ENCODE measurements around the gene YWHAQ. TPM values are rescaled to one million over a fixed set of nuclear protein-coding genes. Genes with fewer than 3 reads are reported as not detected.

YWHAQ gene
- total and polyA plus RNA-seq, 2 of the 4 experiments (the other 2 are of a cell fraction), result 196 to 255 TPM

DNA sequence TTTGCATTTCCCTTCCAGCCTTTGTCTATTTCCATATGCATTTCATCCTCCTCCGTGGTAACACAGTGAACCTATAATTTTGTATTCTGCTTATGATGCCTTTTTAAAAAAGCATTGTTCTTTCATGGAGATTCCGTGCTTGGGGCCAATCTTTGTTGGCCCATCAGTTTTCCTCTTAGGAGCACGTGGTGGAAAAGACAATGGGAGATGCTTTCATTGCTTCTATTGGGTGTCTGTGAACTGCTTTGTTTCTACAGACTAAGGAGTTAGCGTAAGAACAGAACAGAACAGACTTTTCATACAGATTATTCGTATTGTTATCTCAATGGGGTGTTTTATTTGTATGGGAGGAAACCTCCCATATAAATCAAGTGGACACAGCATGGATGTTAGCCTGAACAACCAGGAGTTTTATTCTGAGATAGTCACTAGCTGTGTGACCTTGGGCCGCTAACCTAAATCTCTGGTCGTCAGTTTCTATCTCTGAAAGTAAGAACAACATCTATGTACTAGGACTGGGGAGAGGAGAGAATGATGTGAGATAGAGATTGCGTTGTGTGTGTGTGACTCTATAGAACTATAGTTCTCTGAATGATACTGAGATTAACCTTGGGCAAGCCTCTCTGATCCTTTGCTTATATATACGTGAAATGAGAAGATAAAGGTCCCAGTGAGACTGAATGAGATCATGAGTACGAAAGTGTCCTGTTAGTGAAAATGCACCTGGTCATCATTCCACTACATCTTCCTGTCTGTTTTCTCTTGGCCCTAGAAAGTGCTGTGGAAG lies 22.9 kb upstream of the YWHAQ start:
- POLR2A ChIA-PET (ENCODE audit: unreplicated experiment), result no interaction called here
- ATAC-seq (ENCODE audit: low read depth), result no peak

More for the DNA sequence above, 22.9 kb upstream of the YWHAQ start:
- H4K91ac ChIP-seq (ENCODE audit: insufficient read depth, low read depth, low read length), result peak overlapping the region; percentile 54; the same call in 1 of the 2 replicates
- H2AK9ac ChIP-seq (replicated peaks; ENCODE audit: low read depth, low read length, poor library complexity), result no peak overlapping the region
- CTCF ChIA-PET, result no interaction called here
- H3K23ac ChIP-seq (ENCODE audit: low read depth, low read length), result no peak overlapping the region
- H3K4ac ChIP-seq (ENCODE audit: low read depth, low read length), result peak overlapping the region; percentile 38
- in situ Hi-C loops (cut with MboI; ENCODE audit: low sequenced_read_pairs) (no loop called here), intact Hi-C loops (cut with micrococcal nuclease) (no loop called here), dilution Hi-C loops (cut with HindIII; ENCODE audit: low sequenced_read_pairs, unreplicated experiment) (no loop called here)
- H3K27ac ChIP-seq (ENCODE audit: insufficient read depth, low read length), result no peak overlapping the region
- no peaks in the 10 kb centered on the region for H3K9me3 ChIP-seq (ENCODE audit: control insufficient read depth, insufficient read depth, low read length)
- H3K4me2 ChIP-seq (ENCODE audit: low read depth, low read length), result no peak overlapping the region
- H4K20me1 ChIP-seq (ENCODE audit: insufficient read depth, low read length), result no peaks in the 10 kb centered on the region
- H3K9ac ChIP-seq (ENCODE audit: low read depth, low read length), result no peak overlapping the region
- H2BK5ac ChIP-seq (ENCODE audit: low read depth, low read length, poor library complexity, severe bottlenecking), result no peak overlapping the region
- TF ChIP-seq, protein P1, sequence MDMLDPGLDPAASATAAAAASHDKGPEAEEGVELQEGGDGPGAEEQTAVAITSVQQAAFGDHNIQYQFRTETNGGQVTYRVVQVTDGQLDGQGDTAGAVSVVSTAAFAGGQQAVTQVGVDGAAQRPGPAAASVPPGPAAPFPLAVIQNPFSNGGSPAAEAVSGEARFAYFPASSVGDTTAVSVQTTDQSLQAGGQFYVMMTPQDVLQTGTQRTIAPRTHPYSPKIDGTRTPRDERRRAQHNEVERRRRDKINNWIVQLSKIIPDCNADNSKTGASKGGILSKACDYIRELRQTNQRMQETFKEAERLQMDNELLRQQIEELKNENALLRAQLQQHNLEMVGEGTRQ (IDR thresholded peaks at IDR 0.05; ENCODE audit: low read depth, low read length), result no peak
- TF ChIP-seq, protein P2, sequence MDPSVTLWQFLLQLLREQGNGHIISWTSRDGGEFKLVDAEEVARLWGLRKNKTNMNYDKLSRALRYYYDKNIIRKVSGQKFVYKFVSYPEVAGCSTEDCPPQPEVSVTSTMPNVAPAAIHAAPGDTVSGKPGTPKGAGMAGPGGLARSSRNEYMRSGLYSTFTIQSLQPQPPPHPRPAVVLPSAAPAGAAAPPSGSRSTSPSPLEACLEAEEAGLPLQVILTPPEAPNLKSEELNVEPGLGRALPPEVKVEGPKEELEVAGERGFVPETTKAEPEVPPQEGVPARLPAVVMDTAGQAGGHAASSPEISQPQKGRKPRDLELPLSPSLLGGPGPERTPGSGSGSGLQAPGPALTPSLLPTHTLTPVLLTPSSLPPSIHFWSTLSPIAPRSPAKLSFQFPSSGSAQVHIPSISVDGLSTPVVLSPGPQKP (IDR thresholded peaks at IDR 0.05; ENCODE audit: borderline replicate concordance, low read depth, low read length), result no peak
- no peak for TF ChIP-seq BHLHE40 (IDR thresholded peaks at IDR 0.05; ENCODE audit: low read depth, low read length)
- TF ChIP-seq, protein P3, sequence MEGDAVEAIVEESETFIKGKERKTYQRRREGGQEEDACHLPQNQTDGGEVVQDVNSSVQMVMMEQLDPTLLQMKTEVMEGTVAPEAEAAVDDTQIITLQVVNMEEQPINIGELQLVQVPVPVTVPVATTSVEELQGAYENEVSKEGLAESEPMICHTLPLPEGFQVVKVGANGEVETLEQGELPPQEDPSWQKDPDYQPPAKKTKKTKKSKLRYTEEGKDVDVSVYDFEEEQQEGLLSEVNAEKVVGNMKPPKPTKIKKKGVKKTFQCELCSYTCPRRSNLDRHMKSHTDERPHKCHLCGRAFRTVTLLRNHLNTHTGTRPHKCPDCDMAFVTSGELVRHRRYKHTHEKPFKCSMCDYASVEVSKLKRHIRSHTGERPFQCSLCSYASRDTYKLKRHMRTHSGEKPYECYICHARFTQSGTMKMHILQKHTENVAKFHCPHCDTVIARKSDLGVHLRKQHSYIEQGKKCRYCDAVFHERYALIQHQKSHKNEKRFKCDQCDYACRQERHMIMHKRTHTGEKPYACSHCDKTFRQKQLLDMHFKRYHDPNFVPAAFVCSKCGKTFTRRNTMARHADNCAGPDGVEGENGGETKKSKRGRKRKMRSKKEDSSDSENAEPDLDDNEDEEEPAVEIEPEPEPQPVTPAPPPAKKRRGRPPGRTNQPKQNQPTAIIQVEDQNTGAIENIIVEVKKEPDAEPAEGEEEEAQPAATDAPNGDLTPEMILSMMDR (conservative IDR thresholded peaks at IDR 0.05; ENCODE audit: low read depth, low read length), result no peak
- H3K56ac ChIP-seq (ENCODE audit: extremely low read depth, insufficient read depth, low read length), result no peak overlapping the region
- peaks cover 17% of the 10 kb centered on the region for H3K9me1 ChIP-seq (ENCODE audit: insufficient read depth, low read length)
- H2AK5ac ChIP-seq (ENCODE audit: low read depth, low read length), result peak overlapping the region; percentile 43; the same call in 1 of the 2 replicates
- DNase-seq, result no peak
- H2AFZ ChIP-seq (replicated peaks; ENCODE audit: low read length, poor library complexity), result no peak overlapping the region
- WGBS, 2 experiments (ENCODE audit: extremely low coverage in 2 of 2, insufficient read length in 1 of 2), result 79% methylated on average over 2 of the region's 10 CpGs; no CpG with 5 or more reads in 1 of the 2 experiments
- H3K18ac ChIP-seq (ENCODE audit: low read depth, low read length), result no peak overlapping the region
- no peak overlapping the region for H3K14ac ChIP-seq (replicated peaks; ENCODE audit: low read depth, low read length)
- peak overlapping the region; percentile 97; the same call in 1 of the 2 replicates for H2BK120ac ChIP-seq (ENCODE audit: low read depth, low read length)
- no TSS peak for BruUV-seq (replicated peaks)
- H3K4me3 ChIP-seq (ENCODE audit: insufficient read depth, low read depth, low read length), result no peak overlapping the region
- H3K27me3 ChIP-seq (ENCODE audit: control insufficient read depth, insufficient read depth, low read length), result no peaks in the 10 kb centered on the region
- H2BK20ac ChIP-seq (ENCODE audit: low read depth, low read length), result 0 out of 2 replicates have a peak overlapping the region, but pooled peaks have one; percentile 38
- 0 out of 4 replicates have a peak overlapping the region, but pooled peaks of 1 of the 2 experiments have one; percentile 2 for H4K8ac ChIP-seq (ENCODE audit: low read depth in 2 of 2, low read length in 2 of 2)
- peak overlapping the region; percentile 13; the same call in 1 of the 3 replicates for H2BK15ac ChIP-seq (ENCODE audit: low read depth, low read length)
- H3K79me1 ChIP-seq (ENCODE audit: low read depth in 1 of 2, low read length in 2 of 2), result peaks cover 0 to 7% of the 10 kb centered on the region in 2 experiments; a peak in 2 of 4 replicates
- no peaks in the 10 kb centered on the region for H3K36me3 ChIP-seq (ENCODE audit: control insufficient read depth, insufficient read depth, low read length)
- H4K5ac ChIP-seq (ENCODE audit: low read depth, low read length), result no peak overlapping the region
- peaks cover 20% of the 10 kb centered on the region for H3K4me1 ChIP-seq (ENCODE audit: control insufficient read depth, insufficient read depth, low read length)
